GM12878 (cell line): ENCODE results near the gene MAP4. TPM values are rescaled to one million over a fixed set of nuclear protein-coding genes. Genes with fewer than 3 reads are reported as not detected.
A peak's percentile ranks its signal among the peaks of the same experiment; 100 is the strongest.

Experiments
- ATAC-seq: fragments of 200-7000 bp; cut with Tn5 transposase; 3 replicates; pipeline ENCODE4 v1.9.1; 2020; ENCODE audit warnings: mild to moderate bottlenecking, moderate library complexity
- BruUV-seq: library from RNA; stranded (reverse); fragments of 400-500 nt; replicated peaks from 2 replicates; lab custom pipeline; 2021; lab: Mats Ljungman, UMichigan
- CTCF ChIA-PET: fragments of 300-600 bp; sonication (Branson Sonifier 250); formaldehyde crosslinking; extraction: SDS; loops from one replicate; lab custom pipeline; 2021; ENCODE audit warnings: inconsistent platforms; lab: Yijun Ruan, JAX
- POLR2A ChIA-PET: fragments of 350-600 bp; formaldehyde crosslinking; extraction: SDS; loops from one replicate; lab custom pipeline; 2021; ENCODE audit warnings: inconsistent platforms; lab: Charles Lee
- RAD21 ChIA-PET: fragments of 300-600 bp; sonication (Branson Sonifier 250); formaldehyde crosslinking; loops from one replicate; lab custom pipeline; 2023; ENCODE audit warnings: antibody characterized with exemption; ENCODE audit not compliant: unreplicated experiment; lab: Charles Lee
- SMC1A ChIA-PET: fragments of 300-600 bp; sonication (Branson Sonifier 250); formaldehyde crosslinking; loops from one replicate; lab custom pipeline; 2023; ENCODE audit not compliant: unreplicated experiment, uncharacterized antibody; lab: Charles Lee
- DNase-seq: peaks from one replicate; pipeline ENCODE4 v3.0.0-alpha.2; 2011; ENCODE audit warnings: low read depth, low spot score
- FAIRE-seq: peaks from 3 replicates; lab custom pipeline; 2011; peaks lifted over from hg19 to GRCh38; lab: Jason Lieb, UNC
- H2AFZ ChIP-seq: 2 replicates; pipeline ENCODE4 v1.6.0; 2011; ENCODE audit warnings: low read depth, low read length, control low read depth; ENCODE audit not compliant: control insufficient read depth
- H3K27ac ChIP-seq: 2 replicates; pipeline ENCODE4 v1.5.1; 2011; ENCODE audit warnings: control low read depth; ENCODE audit not compliant: control insufficient read depth, insufficient read depth
- H3K27me3 ChIP-seq, 2 experiments: replicated peaks in 1 of 2; 2 replicates each; pipeline versions ENCODE4 v1.6.0 to v1.6.1; 2011; ENCODE audit warnings: low read length in 1 of 2; ENCODE audit not compliant: control insufficient read depth in 2 of 2, insufficient read depth in 2 of 2
- H3K36me3 ChIP-seq, 2 experiments: 2 replicates each; pipeline ENCODE4 v1.5.1; 2011; ENCODE audit warnings: low read length in 1 of 2; ENCODE audit not compliant: control insufficient read depth in 2 of 2, insufficient read depth in 2 of 2
- H3K4me1 ChIP-seq: 2 replicates; pipeline ENCODE4 v1.6.1; 2011; ENCODE audit warnings: mild to moderate bottlenecking, low read length, moderate library complexity, mixed read lengths; ENCODE audit not compliant: control insufficient read depth, insufficient read depth
- H3K4me2 ChIP-seq: 2 replicates; pipeline ENCODE4 v1.6.0; 2011; ENCODE audit warnings: control low read depth; ENCODE audit not compliant: control insufficient read depth, insufficient read depth
- H3K4me3 ChIP-seq: fragments of 200-600 bp; sonication (generic); 2 replicates; pipeline ENCODE4 v1.5.1; 2016
- H3K79me2 ChIP-seq: 2 replicates; pipeline ENCODE4 v1.6.0; 2011; ENCODE audit warnings: low read length; ENCODE audit not compliant: control insufficient read depth, insufficient read depth
- H3K9ac ChIP-seq: 2 replicates; pipeline ENCODE4 v1.8.0; 2011; ENCODE audit warnings: low read length, control low read depth, mixed read lengths; ENCODE audit not compliant: control insufficient read depth, insufficient read depth
- H3K9me3 ChIP-seq: replicated peaks from 3 replicates; pipeline ENCODE4 v1.5.1; 2011; ENCODE audit warnings: mild to moderate bottlenecking, low read length; ENCODE audit not compliant: control insufficient read depth, insufficient read depth
- H4K20me1 ChIP-seq: 2 replicates; pipeline ENCODE4 v1.6.0; 2011; ENCODE audit not compliant: control insufficient read depth, insufficient read depth
- EED ChIP-seq: sonication (generic); IDR thresholded peaks from 2 replicates; pipeline ENCODE4 v1.6.1; 2016; ENCODE audit warnings: antibody characterized with exemption, low read depth
- FOXK2 ChIP-seq: fragments of 450-650 bp; IDR thresholded peaks from 2 replicates; pipeline ENCODE4 v1.6.1; 2017; ENCODE audit warnings: mild to moderate bottlenecking, moderate library complexity
- NFIC ChIP-seq: IDR thresholded peaks from 2 replicates; pipeline ENCODE4 v1.6.1; 2012; ENCODE audit warnings: low read depth, mild to moderate bottlenecking, inconsistent platforms, low read length, moderate library complexity
- NRF1 ChIP-seq: conservative IDR thresholded peaks from 2 replicates; pipeline ENCODE4 v1.6.1; 2011; ENCODE audit warnings: mild to moderate bottlenecking, low read depth, low read length, improper control_type of control experiment
- PAX8 ChIP-seq: fragments of 450-650 bp; IDR thresholded peaks from 2 replicates; pipeline ENCODE4 v1.6.1; 2017; ENCODE audit warnings: mild to moderate bottlenecking, moderate library complexity
- WRNIP1 ChIP-seq: IDR thresholded peaks from 2 replicates; pipeline ENCODE4 v1.6.1; 2011; ENCODE audit warnings: low read depth, low read length, improper control_type of control experiment, borderline replicate concordance
- ZBED1 ChIP-seq: IDR thresholded peaks from 2 replicates; pipeline ENCODE4 v1.6.1; 2016; ENCODE audit warnings: borderline replicate concordance
- WGBS: methylation state at CpG from one replicate; pipeline ENCODE4 v1.1.6; 2016; ENCODE audit warnings: low lambda C conversion rate; ENCODE audit not compliant: insufficient replicate concordance, insufficient coverage; ENCODE audit errors: missing lambda C conversion rate; 5-methylcytosine and 5-hydroxymethylcytosine counted together
- in situ Hi-C: fragments of 300-500 bp; cut with MboI; formaldehyde crosslinking; loops from 9 replicates; pipeline ENCODE4 v1.14.3; 2018; ENCODE audit warnings: mixed read lengths
- intact Hi-C: fragments of 100-400 bp; cut with micrococcal nuclease; formaldehyde crosslinking; loops from one replicate; pipeline ENCODE4 v1.14.2; 2022; ENCODE audit not compliant: unreplicated experiment
- polyA plus RNA-seq, 11 experiments: library from polyadenylated mRNA; depleted of rRNA in 4 of 11; unstranded in 6 of 11; stranded (reverse) in 5 of 11; fragments of >200 nt; fragmentation: Nextera tagmentation in 4 of 11; fragmentation: Illumina TruSeq in 1 of 11; extraction: Ambion mirVana in 4 of 11; extraction: Trizol in 1 of 11; gene quantifications; 1 replicate in 1 of 11; 2 replicates in 10 of 11; pipeline versions ENCODE4 v1.2.1 to v1.2.3, GENCODE V29; 2011 to 2016; ENCODE audit warnings: inconsistent platforms in 2 of 11, missing spikeins in 2 of 11, low read depth in 1 of 11
- total RNA-seq, 4 experiments: library from RNA; depleted of rRNA in 3 of 4; stranded (reverse); fragments of >200 nt in 3 of 4; fragmentation: Illumina TruSeq in 1 of 4; extraction: Trizol in 1 of 4; gene quantifications; 2 replicates each; pipeline versions ENCODE4 v1.2.1 to v1.2.3, GENCODE V29; 2013 to 2021
- TF ChIP-seq, protein P1 (sequence below): fragments of 450-650 bp; IDR thresholded peaks from 2 replicates; pipeline ENCODE4 v1.6.1; 2018; ENCODE audit warnings: mild to moderate bottlenecking, low read depth, moderate library complexity; ENCODE audit not compliant: partially characterized antibody
- TF ChIP-seq, protein P2 (sequence below): IDR thresholded peaks from 2 replicates; pipeline ENCODE4 v1.6.1; 2011; ENCODE audit warnings: low read depth, mild to moderate bottlenecking, low read length, moderate library complexity, borderline replicate concordance; ENCODE audit errors: extremely low read depth
- TF ChIP-seq, protein P3 (sequence below): IDR thresholded peaks from 2 replicates; pipeline ENCODE4 v1.6.1; 2012; ENCODE audit warnings: low read depth, low read length, improper control_type of control experiment
- TF ChIP-seq, protein P4 (sequence below): fragments of 450-650 bp; conservative IDR thresholded peaks from 2 replicates; pipeline ENCODE4 v1.6.1; 2017; ENCODE audit warnings: mild to moderate bottlenecking, moderate library complexity
- TF ChIP-seq, protein P5 (sequence below): fragments of 450-650 bp; IDR thresholded peaks from 2 replicates; pipeline ENCODE4 v1.6.1; 2014; ENCODE audit warnings: mild to moderate bottlenecking

MAP4 gene
- total and polyA plus RNA-seq, 10 of the 15 experiments (the other 5 are each of a cell fraction or from before 2014, with no cell fraction given): 22.2 to 145 (median 47.2) TPM

DNA sequence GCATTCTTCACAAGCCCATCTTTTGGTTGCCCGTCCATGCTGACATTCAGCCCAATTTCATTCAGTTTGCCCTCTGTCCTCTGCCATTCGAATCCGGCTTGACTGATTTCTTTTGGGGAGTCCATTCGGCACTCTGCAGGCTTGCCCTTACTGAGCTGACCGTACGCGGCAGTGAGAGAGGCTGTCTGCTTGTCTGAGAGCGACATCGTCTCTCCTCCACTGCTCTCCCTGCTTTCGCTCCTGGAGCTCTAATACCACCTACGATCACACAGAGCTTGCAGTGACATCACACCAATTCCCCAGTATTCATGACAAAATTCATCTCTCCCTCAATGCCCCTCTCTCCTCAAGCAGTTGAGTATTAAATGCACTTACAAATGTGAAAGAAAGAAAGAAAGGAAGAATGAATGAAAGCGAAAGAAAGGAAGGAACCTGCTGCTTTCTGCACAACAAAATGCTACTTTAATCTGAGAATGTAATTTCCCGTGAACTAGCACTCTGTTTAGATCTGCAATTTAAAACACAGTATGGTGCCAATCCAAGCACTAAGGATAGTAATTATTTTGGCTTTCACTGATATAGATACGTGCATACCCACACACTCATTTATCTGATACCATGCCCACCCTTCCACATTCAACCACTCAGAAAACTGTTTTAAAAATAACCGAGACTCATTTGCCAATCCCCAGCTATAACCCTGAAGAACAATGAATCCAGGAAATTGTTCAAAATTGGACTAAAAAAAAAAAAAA lies 123.8 kb downstream of the MAP4 start:
- WGBS: 97% methylated on average over 15 of the region's 15 CpGs
- ChIA-PET POLR2A (interaction anchor here (0.6 to 0.9 kb wide), 2 partner anchors 31 to 70 kb away, joined by 4 to 11 read pairs; no protein-coding TSS in a partner anchor), SMC1A (interaction anchor here (0.7 to 1.5 kb wide), 5 partner anchors 10 to 97 kb away, joined by 3 to 4 read pairs (median 3); no protein-coding TSS in a partner anchor), CTCF (interaction anchor here (0.7 to 1.5 kb wide), 3 partner anchors 11 to 303 kb away, joined by 3 to 5 read pairs (median 4); no protein-coding TSS in a partner anchor), RAD21 (no interaction called here)
- no peak overlapping the region for H3K4me2 ChIP-seq
- no peak for DNase-seq
- intact Hi-C loops (loop anchor here (10.0 kb wide), 1 partner anchor 262 kb away; no protein-coding TSS in a partner anchor), in situ Hi-C loops (no loop called here)
- H3K79me2 ChIP-seq: no peaks in the 10 kb centered on the region
- H4K20me1 ChIP-seq: no peaks in the 10 kb centered on the region
- H3K27ac ChIP-seq: no peak overlapping the region
- H3K4me1 ChIP-seq: 0 out of 2 replicates have a peak, but pooled peaks cover 3% of the 10 kb centered on the region
- peaks cover 4 to 6% of the 10 kb centered on the region in 2 experiments; a peak in 2 of 4 replicates for H3K36me3 ChIP-seq
- TSS peak; percentile 23 for BruUV-seq
- no peak for ATAC-seq
- no peaks in the 10 kb centered on the region for H3K27me3 ChIP-seq
- no peak overlapping the region for H3K4me3 ChIP-seq
- H2AFZ ChIP-seq: no peak overlapping the region
- FAIRE-seq: no peak
- TF ChIP-seq, protein P1, sequence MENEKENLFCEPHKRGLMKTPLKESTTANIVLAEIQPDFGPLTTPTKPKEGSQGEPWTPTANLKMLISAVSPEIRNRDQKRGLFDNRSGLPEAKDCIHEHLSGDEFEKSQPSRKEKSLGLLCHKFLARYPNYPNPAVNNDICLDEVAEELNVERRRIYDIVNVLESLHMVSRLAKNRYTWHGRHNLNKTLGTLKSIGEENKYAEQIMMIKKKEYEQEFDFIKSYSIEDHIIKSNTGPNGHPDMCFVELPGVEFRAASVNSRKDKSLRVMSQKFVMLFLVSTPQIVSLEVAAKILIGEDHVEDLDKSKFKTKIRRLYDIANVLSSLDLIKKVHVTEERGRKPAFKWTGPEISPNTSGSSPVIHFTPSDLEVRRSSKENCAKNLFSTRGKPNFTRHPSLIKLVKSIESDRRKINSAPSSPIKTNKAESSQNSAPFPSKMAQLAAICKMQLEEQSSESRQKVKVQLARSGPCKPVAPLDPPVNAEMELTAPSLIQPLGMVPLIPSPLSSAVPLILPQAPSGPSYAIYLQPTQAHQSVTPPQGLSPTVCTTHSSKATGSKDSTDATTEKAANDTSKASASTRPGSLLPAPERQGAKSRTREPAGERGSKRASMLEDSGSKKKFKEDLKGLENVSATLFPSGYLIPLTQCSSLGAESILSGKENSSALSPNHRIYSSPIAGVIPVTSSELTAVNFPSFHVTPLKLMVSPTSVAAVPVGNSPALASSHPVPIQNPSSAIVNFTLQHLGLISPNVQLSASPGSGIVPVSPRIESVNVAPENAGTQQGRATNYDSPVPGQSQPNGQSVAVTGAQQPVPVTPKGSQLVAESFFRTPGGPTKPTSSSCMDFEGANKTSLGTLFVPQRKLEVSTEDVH: no peak
- TF ChIP-seq NFIC (no peak), NRF1 (no peak), WRNIP1 (no peak), EED (no peak), ZBED1 (no peak), PAX8 (no peak), FOXK2 (no peak)
- TF ChIP-seq, protein P2, sequence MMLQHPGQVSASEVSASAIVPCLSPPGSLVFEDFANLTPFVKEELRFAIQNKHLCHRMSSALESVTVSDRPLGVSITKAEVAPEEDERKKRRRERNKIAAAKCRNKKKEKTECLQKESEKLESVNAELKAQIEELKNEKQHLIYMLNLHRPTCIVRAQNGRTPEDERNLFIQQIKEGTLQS: no peak
- TF ChIP-seq, protein P3, sequence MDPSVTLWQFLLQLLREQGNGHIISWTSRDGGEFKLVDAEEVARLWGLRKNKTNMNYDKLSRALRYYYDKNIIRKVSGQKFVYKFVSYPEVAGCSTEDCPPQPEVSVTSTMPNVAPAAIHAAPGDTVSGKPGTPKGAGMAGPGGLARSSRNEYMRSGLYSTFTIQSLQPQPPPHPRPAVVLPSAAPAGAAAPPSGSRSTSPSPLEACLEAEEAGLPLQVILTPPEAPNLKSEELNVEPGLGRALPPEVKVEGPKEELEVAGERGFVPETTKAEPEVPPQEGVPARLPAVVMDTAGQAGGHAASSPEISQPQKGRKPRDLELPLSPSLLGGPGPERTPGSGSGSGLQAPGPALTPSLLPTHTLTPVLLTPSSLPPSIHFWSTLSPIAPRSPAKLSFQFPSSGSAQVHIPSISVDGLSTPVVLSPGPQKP: no peak
- TF ChIP-seq, protein P4, sequence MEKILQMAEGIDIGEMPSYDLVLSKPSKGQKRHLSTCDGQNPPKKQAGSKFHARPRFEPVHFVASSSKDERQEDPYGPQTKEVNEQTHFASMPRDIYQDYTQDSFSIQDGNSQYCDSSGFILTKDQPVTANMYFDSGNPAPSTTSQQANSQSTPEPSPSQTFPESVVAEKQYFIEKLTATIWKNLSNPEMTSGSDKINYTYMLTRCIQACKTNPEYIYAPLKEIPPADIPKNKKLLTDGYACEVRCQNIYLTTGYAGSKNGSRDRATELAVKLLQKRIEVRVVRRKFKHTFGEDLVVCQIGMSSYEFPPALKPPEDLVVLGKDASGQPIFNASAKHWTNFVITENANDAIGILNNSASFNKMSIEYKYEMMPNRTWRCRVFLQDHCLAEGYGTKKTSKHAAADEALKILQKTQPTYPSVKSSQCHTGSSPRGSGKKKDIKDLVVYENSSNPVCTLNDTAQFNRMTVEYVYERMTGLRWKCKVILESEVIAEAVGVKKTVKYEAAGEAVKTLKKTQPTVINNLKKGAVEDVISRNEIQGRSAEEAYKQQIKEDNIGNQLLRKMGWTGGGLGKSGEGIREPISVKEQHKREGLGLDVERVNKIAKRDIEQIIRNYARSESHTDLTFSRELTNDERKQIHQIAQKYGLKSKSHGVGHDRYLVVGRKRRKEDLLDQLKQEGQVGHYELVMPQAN: no peak
- TF ChIP-seq, protein P5, sequence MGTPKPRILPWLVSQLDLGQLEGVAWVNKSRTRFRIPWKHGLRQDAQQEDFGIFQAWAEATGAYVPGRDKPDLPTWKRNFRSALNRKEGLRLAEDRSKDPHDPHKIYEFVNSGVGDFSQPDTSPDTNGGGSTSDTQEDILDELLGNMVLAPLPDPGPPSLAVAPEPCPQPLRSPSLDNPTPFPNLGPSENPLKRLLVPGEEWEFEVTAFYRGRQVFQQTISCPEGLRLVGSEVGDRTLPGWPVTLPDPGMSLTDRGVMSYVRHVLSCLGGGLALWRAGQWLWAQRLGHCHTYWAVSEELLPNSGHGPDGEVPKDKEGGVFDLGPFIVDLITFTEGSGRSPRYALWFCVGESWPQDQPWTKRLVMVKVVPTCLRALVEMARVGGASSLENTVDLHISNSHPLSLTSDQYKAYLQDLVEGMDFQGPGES: no peak
- no peak overlapping the region for H3K9ac ChIP-seq
- H3K9me3 ChIP-seq: no peaks in the 10 kb centered on the region
